Mucosa of rectum (tissue), 2 donors: ENCODE results near the gene CENPO.

Source experiments
- H3K27ac ChIP-seq, 2 donors: one replicate each; pipeline ENCODE4 v1.7.0; 2013; ENCODE audit warnings: inconsistent platforms in 2 of 2, low read depth in 2 of 2, low read length in 2 of 2
- H3K27me3 ChIP-seq, 2 donors: one replicate each; pipeline ENCODE4 v1.7.0; 2013; ENCODE audit warnings: low read length in 2 of 2; ENCODE audit not compliant: control insufficient read depth in 2 of 2, insufficient read depth in 2 of 2
- H3K36me3 ChIP-seq, 2 donors: one replicate each; pipeline ENCODE4 v1.7.0; 2013; ENCODE audit warnings: low read length in 2 of 2; ENCODE audit not compliant: control insufficient read depth in 2 of 2, insufficient read depth in 2 of 2
- H3K4me1 ChIP-seq, 2 donors: one replicate each; pipeline ENCODE4 v1.7.0; 2013; ENCODE audit warnings: low read length in 2 of 2, mild to moderate bottlenecking in 1 of 2; ENCODE audit not compliant: control insufficient read depth in 2 of 2, insufficient read depth in 2 of 2
- H3K4me3 ChIP-seq, 2 donors: one replicate each; pipeline ENCODE4 v1.7.0; 2013; ENCODE audit warnings: low read length in 2 of 2
- H3K9ac ChIP-seq, 2 donors: one replicate each; pipeline ENCODE4 v1.7.0; 2013; ENCODE audit warnings: low read length in 2 of 2, low read depth in 1 of 2, mild to moderate bottlenecking in 1 of 2
- H3K9me3 ChIP-seq, 2 donors: one replicate each; pipeline ENCODE4 v1.7.0; 2013; ENCODE audit warnings: low read length in 2 of 2; ENCODE audit not compliant: control insufficient read depth in 2 of 2
- donor health status: healthy.
- donor health status: Normal muscosa, but diverticular disease.

CENPO gene

DNA sequence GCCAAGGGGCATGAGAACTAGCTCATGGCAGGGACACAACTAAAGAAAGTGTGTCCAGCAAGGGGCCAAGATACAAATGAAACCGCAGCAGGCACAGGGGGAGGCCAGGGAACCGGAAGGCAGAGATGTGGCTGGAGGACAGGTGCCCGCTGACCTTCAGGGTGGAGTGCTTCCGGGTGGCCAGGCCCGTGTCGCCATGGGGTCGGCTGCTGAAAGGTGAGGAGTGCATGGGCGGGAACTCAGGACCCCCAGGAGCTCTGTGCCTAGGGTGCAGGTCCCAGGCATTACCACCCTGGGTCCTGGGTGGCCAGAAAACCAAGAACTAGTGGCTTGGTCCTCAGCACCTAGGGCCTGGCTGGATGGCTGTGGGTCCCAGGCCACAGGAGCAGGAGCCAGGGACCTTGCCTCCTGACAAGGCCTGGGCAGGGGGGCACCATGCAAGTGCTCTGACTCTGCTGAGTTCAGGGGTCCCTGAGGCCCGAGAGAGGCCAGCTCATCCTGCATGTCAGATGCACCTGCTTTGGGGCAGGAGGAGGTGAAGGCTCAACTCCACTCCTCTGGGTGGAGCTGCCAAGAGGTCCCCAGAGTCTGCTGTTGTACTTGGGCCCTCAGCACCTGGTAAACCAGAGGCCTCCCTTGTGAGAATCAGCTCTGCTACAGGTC lies 50.9 kb downstream of the CENPO start:
- Histone ChIP-seq H3K27me3 (no peaks in the 10 kb centered on the region), H3K9ac (no peak overlapping the region), H3K27ac (no peak overlapping the region), H3K36me3 (peaks cover 5 to 9% of the 10 kb centered on the region in 2 donors), H3K9me3 (no peaks in the 10 kb centered on the region), H3K4me3 (no peak overlapping the region), H3K4me1 (no peaks in the 10 kb centered on the region)

DNA sequence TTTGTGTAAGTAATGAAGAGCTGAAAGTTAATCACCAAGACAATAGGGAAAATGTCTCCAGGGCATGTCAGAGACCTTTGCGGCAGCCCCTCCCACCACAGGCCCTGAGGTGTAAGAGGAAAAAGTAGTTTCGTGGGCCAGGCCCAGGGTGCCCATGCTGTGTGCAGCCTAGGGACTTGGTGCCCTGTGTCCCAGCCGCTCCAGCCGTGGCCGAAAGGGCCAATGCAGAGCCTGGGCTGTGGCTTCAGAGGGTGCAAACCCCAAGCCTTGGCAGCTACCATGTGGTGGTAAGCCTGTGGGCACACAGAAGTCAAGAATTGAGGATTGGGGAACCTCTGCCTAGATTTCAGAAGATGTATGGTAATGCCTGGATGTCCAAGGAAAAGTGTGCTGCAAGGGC lies 52.5 kb downstream of the CENPO start:
- Histone ChIP-seq H3K9me3 (no peaks in the 10 kb centered on the region), H3K4me3 (no peak overlapping the region), H3K9ac (no peak overlapping the region), H3K27me3 (no peaks in the 10 kb centered on the region), H3K27ac (no peak overlapping the region), H3K4me1 (no peaks in the 10 kb centered on the region), H3K36me3 (peaks cover 3 to 6% of the 10 kb centered on the region in 2 donors)

DNA sequence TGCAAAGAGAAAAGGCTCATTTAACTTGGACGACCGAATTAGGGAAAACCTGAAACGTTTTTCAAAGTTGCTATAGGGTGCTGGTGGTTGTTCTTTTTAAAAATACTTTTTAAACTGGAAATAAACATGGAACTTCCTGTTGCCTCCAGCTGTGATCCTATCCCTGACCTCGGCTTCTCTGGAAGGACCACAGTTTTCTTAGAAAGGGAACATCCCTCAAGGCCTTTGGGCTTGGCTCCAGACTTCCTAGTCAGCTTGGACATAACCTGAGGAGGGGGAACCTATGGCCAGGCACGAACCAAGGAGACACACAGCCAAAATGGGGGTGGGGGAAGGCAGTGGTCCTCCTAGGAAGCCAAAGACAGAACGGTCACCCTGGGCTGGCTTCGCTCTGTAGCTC lies 57.7 kb downstream of the CENPO start:
- H3K9ac ChIP-seq = no peak overlapping the region
- H3K36me3 ChIP-seq = no peaks in the 10 kb centered on the region
- H3K4me1 ChIP-seq = peaks cover under 1 to 6% of the 10 kb centered on the region in 2 donors
- H3K27me3 ChIP-seq = no peaks in the 10 kb centered on the region
- peak overlapping the region in 1 of 2 donors; percentile 17 for H3K27ac ChIP-seq
- H3K4me3 ChIP-seq = peak overlapping the region in 1 of 2 donors; percentile 5
- no peaks in the 10 kb centered on the region for H3K9me3 ChIP-seq

DNA sequence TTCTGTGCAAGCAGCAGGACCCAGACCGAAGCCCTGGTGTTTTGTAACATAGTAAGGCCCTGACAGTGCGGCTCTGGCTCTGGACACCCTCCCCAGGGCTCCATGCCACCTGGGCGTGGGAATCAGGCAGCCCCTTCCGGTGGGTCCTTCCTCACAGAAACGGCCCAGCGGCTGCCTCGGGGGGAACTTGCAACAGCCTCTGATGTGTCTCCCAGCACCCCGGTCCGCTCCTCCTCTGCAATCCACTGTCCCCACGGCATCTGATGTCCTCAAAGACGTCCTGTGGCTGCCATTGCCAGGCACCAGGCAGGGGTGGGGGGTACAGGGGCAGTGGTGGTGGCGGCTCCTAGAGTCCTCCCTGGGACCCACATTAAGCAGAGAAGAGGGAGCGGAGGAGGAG lies 58.8 kb downstream of the CENPO start:
- Histone ChIP-seq H3K36me3 (no peaks in the 10 kb centered on the region), H3K4me3 (no peak overlapping the region), H3K9me3 (no peaks in the 10 kb centered on the region), H3K4me1 (peaks cover 5 to 9% of the 10 kb centered on the region in 2 donors), H3K27ac (no peak overlapping the region), H3K9ac (no peak overlapping the region), H3K27me3 (no peaks in the 10 kb centered on the region)

DNA sequence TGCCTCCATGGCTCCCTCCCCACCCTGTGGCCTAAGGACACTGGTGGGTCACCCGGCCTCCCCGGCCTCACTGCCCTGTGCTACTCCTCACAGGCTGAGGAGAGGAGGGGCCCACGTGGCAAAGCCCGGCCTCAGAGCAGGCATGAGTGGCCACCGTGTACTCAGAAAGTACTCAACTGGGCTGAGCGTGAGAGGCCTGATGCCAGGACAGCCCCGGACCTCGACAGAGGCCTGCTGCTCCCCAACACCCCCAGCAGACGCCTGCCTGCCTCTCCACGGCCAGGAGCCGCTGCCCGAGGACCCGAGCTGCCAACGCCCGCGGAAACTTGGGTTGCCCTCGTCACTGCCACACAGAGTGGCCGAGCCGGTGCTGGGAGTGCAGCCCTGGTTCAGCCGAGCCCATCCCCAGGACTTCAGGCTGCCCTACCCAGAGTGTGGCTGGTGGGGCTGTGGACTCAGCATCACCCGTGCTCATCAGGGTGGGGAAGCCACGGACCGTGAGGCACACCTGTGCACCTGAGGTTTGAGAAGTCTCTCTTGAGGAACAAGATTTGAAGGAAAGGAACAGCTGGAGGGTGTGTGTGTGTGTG lies 59.3 kb downstream of the CENPO start:
- no peak overlapping the region for H3K9ac ChIP-seq
- H3K4me3 ChIP-seq = no peak overlapping the region
- H3K9me3 ChIP-seq = no peaks in the 10 kb centered on the region
- H3K4me1 ChIP-seq = peaks cover 6 to 9% of the 10 kb centered on the region in 2 donors
- no peaks in the 10 kb centered on the region for H3K27me3 ChIP-seq
- no peak overlapping the region for H3K27ac ChIP-seq
- H3K36me3 ChIP-seq = no peaks in the 10 kb centered on the region

DNA sequence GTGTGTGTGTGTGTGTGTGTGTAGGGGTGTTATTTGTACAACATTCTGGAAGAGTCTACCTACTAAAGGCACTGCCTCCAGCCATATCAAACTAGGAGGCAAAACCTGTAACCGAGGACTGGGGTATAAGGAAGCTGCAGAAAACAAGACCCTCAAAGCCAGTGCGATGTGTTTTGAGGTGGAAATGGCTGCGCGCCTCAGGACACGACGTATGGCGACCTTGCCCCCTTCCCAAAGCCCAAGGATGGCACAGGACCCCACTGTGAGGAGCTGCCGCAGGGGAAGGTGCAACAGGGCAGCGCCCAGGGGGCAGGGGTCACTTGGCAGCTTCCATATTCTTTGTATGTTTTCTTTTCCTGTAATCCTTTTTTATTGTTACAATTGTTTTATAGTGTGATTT lies 59.8 kb downstream of the CENPO start:
- Histone ChIP-seq H3K27me3 (no peaks in the 10 kb centered on the region), H3K4me1 (peaks cover 6 to 9% of the 10 kb centered on the region in 2 donors), H3K9ac (no peak overlapping the region), H3K4me3 (no peak overlapping the region), H3K36me3 (no peaks in the 10 kb centered on the region), H3K9me3 (no peaks in the 10 kb centered on the region), H3K27ac (no peak overlapping the region)

DNA sequence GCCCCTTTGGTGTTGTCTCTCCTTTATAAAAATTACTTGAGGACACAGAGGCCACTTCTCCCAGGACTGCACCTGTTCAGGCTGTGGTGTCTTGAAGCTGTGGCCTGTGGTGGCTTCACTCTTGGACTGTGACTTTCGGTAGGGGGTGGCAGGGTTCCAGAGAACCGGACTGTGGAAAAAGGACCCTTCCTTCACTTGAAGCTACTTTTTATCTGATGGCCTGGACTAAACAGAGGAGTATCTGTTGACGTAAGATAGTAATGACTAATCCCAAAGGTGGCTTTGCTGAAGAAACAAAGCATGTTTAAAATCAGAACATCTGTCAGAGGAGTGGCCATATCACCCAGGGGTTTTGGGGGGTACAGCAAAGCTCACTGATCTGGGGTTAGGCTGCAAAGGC lies 60.8 kb downstream of the CENPO start:
- no peaks in the 10 kb centered on the region for H3K27me3 ChIP-seq
- H3K9me3 ChIP-seq = no peaks in the 10 kb centered on the region
- peaks cover 6 to 9% of the 10 kb centered on the region in 2 donors for H3K4me1 ChIP-seq

DNA sequence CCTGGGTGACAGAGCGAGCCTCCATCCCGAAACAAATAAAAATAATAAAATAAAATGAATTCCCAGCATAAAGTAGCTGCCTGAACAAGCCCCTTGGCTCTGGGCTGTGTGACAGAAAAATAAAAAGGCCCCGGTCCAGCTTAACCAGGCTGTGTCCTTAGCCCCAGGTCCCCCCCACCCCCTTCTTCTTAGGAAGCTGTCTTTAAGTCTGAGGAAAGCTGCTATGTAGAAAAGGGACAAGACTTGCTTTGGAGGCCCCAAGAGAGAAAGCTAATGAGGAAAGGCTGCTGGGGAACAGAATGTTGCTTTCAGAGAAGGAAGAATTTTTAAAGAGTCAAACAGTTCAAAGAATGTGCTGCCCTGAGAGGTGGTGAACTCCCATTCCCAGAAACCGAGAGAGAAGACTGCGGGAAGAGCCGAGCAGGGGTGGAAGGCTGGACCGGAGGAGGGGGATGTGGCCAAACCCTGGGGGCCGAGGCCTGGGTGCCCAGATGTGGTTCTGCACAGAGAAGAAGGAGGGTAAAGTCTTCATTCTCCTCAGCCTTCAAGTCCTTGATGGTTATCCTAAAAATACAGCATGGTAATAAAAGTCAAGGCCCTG lies 61.9 kb downstream of the CENPO start:
- peak overlapping the region; percentile 45 to 61 for H3K27ac ChIP-seq
- H3K4me3 ChIP-seq = no peak overlapping the region
- no peaks in the 10 kb centered on the region for H3K36me3 ChIP-seq
- no peaks in the 10 kb centered on the region for H3K27me3 ChIP-seq
- H3K9me3 ChIP-seq = no peaks in the 10 kb centered on the region
- peaks cover 6 to 9% of the 10 kb centered on the region in 2 donors for H3K4me1 ChIP-seq
- H3K9ac ChIP-seq = no peak overlapping the region

More for the DNA sequence above, 60.8 kb downstream of the CENPO start:
- H3K9ac ChIP-seq = no peak overlapping the region
- H3K4me3 ChIP-seq = no peak overlapping the region
- no peaks in the 10 kb centered on the region for H3K36me3 ChIP-seq
- no peak overlapping the region for H3K27ac ChIP-seq

DNA sequence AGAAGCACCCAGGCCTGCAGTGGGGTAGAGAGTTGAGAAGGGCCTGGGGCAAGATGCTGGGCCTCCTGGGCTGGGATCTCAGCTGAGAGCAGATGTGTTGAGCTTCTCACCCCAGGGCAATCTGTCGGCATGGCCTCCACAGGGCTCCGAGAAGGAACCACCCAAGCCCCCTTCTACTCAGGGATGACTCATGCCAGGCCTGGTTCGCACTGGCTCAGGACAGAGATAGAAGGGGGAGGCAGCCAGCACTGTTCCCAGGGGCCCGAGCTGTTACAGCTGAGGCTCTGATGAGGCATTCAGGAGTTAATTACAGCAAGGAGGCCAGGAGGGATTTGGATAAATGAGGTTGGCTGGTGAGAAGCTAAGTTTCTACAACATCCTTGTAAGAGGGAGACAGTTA lies 62.5 kb downstream of the CENPO start:
- Histone ChIP-seq H3K27ac (peak overlapping the region; percentile 45 to 61), H3K9ac (no peak overlapping the region), H3K27me3 (no peaks in the 10 kb centered on the region)

DNA sequence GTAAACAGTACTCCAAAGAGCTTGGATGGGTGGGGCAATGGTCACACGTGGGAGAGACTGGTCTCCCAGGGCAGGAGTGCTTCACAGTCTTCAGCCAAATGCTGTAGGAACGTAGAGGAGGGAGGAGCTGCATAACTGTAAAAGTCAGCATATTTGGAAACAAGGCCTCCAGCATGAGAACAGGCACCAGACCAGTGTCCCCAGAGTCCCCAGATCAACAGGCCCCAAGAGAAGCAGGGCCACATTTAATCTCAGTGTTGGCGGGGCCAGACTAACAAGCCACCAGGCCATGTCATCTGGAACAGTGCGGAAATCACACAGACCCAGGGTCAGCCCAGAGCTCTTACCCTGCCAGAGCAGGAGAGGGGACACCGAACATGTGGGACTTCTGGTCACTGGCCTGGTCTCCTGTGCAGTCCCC lies 63.6 kb downstream of the CENPO start:
- Histone ChIP-seq H3K9ac (no peak overlapping the region), H3K4me3 (no peak overlapping the region), H3K36me3 (no peaks in the 10 kb centered on the region), H3K27me3 (no peaks in the 10 kb centered on the region), H3K27ac (no peak overlapping the region), H3K4me1 (peaks cover 6 to 9% of the 10 kb centered on the region in 2 donors), H3K9me3 (no peaks in the 10 kb centered on the region)

More for the DNA sequence above, 62.5 kb downstream of the CENPO start:
- Histone ChIP-seq H3K9me3 (no peaks in the 10 kb centered on the region), H3K4me1 (peaks cover 6 to 9% of the 10 kb centered on the region in 2 donors), H3K4me3 (no peak overlapping the region), H3K36me3 (no peaks in the 10 kb centered on the region)
